HG02623 (cell line): ENCODE results near the gene EDN3.

ENCODE experiments used
- ATAC-seq: cut with Tn5 transposase; IDR thresholded peaks from one replicate; pipeline ENCODE4 v1.9.1; 2021; ENCODE audit warnings: moderate library complexity; ENCODE audit not compliant: unreplicated experiment

EDN3 gene

GRCh38 chr20:59307270-59307669 lies 6.9 kb downstream of the EDN3 start:
- ATAC-seq: no peak

DNA sequence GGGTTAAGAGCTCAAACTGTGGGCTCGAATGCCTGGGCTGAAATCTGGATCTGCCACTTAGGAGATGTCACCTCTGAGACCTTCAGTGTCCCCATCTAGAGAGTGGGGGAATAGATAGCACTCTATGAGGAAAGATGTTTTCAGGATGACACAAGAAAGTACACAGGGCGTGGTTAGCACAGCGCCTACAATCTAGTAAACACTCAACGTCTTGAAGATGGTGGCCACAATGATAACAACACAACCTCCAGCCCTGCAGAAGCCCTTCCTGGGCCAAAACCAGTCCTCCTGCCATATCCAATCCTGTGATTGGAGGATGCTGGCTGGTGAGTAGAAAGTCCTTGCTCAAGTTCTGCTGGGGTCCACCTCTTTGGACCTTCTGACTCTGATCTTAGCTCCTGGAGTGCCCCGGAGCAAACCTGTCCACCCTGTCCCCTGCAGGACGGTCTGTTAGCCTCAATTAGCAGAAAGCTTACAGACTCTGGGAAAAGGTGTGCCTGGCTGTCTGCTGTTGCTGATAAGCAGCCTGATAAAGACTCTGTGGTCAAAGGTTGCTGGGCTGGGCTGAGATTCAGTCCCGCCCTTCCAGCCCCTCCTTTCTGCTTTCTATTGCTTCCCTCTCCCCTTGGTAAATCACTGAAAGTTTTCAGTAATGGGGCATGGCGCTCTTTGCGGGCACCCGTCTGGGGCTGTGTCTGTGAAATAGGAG lies 8.2 kb downstream of the EDN3 start:
- no peak for ATAC-seq

GRCh38 chr20:59309218-59309617 lies 8.8 kb downstream of the EDN3 start:
- no peak for ATAC-seq

- ATAC-seq: no peak
Measured at GRCh38 chr20:59314997-59315396, 14.6 kb downstream of the EDN3 start.

DNA sequence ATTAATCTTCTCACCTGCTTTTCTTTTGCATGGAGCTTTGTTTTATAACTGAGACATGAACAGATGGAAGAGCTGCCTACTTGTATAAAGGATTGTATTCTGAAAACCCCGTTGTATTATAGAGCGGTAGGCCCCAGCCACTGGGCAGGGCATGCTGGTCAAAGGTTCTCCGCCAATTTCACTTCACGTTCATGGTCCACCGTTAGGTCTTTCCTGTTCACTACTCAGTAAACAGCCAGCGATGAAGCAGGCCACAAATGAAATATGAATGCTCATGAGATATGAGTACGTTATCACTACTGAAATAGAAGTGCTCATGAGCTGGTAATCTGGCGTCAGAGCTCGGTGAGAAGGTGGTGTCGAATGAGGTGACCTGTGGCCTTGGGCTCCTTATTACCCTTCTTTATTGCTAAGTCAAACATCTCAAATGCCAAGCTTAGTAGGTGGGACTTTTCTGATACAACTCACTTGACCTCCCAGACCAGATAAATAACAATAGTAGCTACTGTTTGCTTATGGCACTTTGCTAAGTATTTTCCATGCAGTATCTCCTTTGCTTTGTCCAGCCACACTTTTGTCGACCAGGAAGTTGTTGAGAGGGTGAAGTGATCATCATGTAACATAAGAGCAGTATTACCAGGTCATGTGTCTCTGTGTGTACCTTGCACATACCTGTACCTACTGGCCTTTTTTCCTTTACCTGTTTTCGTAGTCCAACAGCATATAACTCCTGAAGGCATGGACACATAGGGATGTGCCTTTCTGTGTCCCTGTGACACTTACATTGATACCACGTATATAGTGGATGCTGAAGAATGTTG lies 16.7 kb downstream of the EDN3 start:
- no peak for ATAC-seq

DNA sequence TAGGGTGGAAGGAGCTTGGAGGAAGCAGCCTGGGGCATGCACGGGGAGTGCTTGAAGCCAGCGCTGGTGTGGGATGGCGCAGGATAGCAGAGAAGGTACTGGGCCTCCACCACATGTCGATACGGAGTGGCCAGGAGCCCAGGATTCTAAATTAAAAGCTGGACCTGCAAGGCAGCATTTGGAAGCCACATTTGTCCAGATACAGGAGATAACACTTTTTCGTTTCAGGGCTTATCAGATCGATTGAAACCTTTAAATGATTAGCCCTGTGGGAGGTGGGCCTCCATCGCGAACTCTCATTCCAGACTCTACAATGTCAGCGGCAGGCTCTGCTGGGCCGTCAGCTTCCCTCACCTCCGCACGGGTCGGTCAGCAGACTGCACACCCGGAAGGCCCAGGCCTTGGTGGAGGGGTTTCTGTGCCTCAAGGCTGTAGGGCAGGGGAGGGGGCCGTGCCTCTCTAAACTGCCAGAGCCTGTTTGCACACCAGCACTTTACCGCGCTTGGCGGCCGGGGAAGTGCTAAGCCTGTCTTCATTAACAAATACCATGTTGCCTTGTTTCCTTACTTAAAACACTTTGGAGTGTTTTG lies 17.9 kb downstream of the EDN3 start:
- ATAC-seq: no peak

- ATAC-seq: no peak
Measured at GRCh38 chr20:59318803-59319202, 18.4 kb downstream of the EDN3 start.

DNA sequence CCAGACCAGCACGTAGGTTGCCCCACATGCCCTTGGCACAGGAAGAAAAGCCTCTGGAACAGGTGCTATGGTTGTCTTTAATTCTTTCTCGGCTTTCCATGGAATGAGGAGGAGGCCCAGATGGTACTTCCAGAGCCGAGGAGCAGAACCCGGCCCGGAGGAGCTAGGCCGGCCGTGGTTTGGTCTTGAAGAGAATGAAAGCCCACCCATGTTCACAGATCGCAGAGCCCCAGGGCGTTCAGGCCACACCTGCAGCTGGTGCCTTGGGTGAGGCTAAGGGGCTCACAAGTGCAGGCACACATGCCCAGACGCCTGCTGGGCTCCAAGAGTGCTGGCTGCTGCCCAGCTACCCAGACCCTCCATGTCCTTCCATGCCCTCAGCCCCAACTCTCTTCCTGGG lies 20.0 kb downstream of the EDN3 start:
- ATAC-seq: no peak

- ATAC-seq: no peak
Measured at GRCh38 chr20:59320854-59321647, 20.6 kb downstream of the EDN3 start.

- no peak for ATAC-seq
Measured at GRCh38 chr20:59322081-59322480, 21.7 kb downstream of the EDN3 start.

DNA sequence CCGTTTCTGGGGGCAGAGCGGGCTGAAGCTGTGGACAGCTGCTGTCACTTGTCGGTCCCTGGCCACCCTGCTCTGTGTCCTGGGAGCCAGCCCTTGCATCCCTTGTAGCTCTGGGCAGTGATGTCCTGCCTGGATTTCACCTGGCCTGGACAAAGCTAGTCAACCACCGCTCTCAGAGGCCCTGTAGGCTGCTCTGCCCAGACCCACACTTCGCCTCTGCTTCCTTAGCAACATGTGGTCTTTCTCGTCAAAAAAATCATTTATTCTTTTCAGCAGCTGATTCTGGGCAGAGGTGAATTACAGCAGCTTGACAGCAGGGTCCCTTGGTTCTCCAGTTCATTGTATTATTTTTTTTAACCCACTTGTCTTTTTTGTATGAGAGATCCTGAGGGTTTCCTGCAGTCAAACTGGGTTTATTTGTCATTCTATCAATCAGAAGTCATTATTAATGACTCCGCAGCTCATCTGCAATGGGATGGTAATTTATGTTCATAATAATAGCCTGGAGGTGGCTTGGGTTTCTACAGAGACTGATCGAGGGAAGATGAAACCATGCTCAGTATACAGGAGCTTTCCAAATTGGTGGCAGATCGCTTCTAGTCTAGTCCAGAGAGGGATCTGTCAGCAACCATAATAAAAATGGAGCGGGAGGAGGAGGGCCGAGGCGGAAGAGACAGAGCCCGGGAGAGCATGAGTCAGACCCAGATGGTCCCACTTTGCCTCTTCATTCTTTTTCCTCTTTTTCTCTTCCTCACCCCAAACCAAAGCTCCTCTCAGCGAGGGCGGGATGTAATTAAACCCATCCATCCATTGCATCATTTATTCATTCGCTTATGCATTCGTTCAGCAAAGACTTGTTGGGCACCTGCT lies 22.4 kb downstream of the EDN3 start:
- ATAC-seq: no peak

DNA sequence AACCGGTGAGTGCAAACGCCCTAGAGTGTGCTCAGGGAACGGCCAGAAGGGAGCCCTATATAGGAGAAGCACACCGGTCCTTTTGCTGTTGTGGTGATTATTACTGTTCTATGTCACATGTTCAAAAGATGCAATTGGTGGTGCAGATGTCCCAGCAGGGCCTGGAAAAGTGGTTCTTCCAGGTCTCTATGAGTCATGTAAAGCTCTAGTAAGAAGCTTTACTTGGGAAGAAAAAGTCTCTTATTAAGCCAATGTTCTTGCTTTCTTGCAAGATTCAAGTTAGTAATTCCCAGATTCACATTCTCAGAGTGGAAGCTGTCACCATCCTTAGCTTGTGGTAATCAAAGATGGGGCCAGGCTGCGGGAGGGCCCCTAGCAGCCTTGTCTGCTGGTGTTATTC lies 23.3 kb downstream of the EDN3 start:
- no peak for ATAC-seq

- no peak for ATAC-seq
Measured at GRCh38 chr20:59324521-59325141, 24.2 kb downstream of the EDN3 start.

- ATAC-seq: no peak
Measured at GRCh38 chr20:59325142-59325523, 24.7 kb downstream of the EDN3 start.

GRCh38 chr20:59326188-59326587 lies 25.8 kb downstream of the EDN3 start:
- ATAC-seq: no peak

GRCh38 chr20:59328071-59328470 lies 27.7 kb downstream of the EDN3 start:
- ATAC-seq: no peak

- ATAC-seq: no peak
Measured at GRCh38 chr20:59331721-59332329, 31.4 kb downstream of the EDN3 start.

- no peak for ATAC-seq
Measured at GRCh38 chr20:59333260-59333845, 32.9 kb downstream of the EDN3 start.

GRCh38 chr20:59333951-59334350 lies 33.5 kb downstream of the EDN3 start:
- ATAC-seq: no peak
